DOHH2 (cell line): ENCODE measurements around the gene CNKSR2.

Experiments used
- H3F3A ChIP-seq: fragments of 200-600 bp; sonication (generic), shearing (Covaris generic); 2 replicates; pipeline ENCODE4 v1.6.0; 2016; ENCODE audit warnings: antibody characterized with exemption, mild to moderate bottlenecking; ENCODE audit not compliant: control insufficient read depth, insufficient read depth
- H3K27ac ChIP-seq: fragments of 200-600 bp; sonication (generic); 2 replicates; pipeline ENCODE4 v1.5.1; 2014; ENCODE audit warnings: low read depth, mild to moderate bottlenecking, low read length, moderate library complexity
- H3K27me3 ChIP-seq: fragments of 200-600 bp; sonication (generic); 2 replicates; pipeline ENCODE4 v1.6.1; 2014; ENCODE audit warnings: mild to moderate bottlenecking, low read length, mixed read lengths; ENCODE audit not compliant: control insufficient read depth
- H3K36me3 ChIP-seq: fragments of 200-600 bp; sonication (generic); 2 replicates; pipeline ENCODE4 v1.6.1; 2014; ENCODE audit warnings: mild to moderate bottlenecking, low read length, moderate library complexity, mixed read lengths; ENCODE audit not compliant: control insufficient read depth
- H3K4me1 ChIP-seq: fragments of 200-600 bp; sonication (generic); 2 replicates; pipeline ENCODE4 v1.6.1; 2014; ENCODE audit warnings: mild to moderate bottlenecking, low read length, mixed read lengths; ENCODE audit not compliant: control insufficient read depth
- H3K4me2 ChIP-seq: fragments of 200-600 bp; sonication (generic); 2 replicates; pipeline ENCODE4 v1.6.0; 2014; ENCODE audit warnings: mild to moderate bottlenecking, low read length, moderate library complexity
- H3K4me3 ChIP-seq: fragments of 200-600 bp; sonication (generic); 2 replicates; pipeline ENCODE4 v1.5.1; 2014; ENCODE audit warnings: mild to moderate bottlenecking, low read length, mixed read lengths
- H3K79me2 ChIP-seq: fragments of 200-600 bp; sonication (generic); 2 replicates; pipeline ENCODE4 v1.6.1; 2014; ENCODE audit warnings: mild to moderate bottlenecking, low read length, mixed read lengths; ENCODE audit not compliant: control insufficient read depth
- H3K9me2 ChIP-seq: fragments of 200-600 bp; sonication (generic); replicated peaks from 2 replicates; pipeline ENCODE4 v1.6.1; 2014; ENCODE audit warnings: mild to moderate bottlenecking, low read length, mixed read lengths; ENCODE audit not compliant: control insufficient read depth
- H3K9me3 ChIP-seq: fragments of 200-600 bp; sonication (generic); 2 replicates; pipeline ENCODE4 v1.6.1; 2014; ENCODE audit warnings: antibody characterized with exemption, low read length, mixed read lengths; ENCODE audit not compliant: control insufficient read depth, insufficient read depth
- H4K20me1 ChIP-seq: fragments of 200-600 bp; sonication (generic); 2 replicates; pipeline ENCODE4 v1.6.0; 2014; ENCODE audit warnings: low read depth, mild to moderate bottlenecking, antibody characterized with exemption, low read length, moderate library complexity; ENCODE audit not compliant: control insufficient read depth, insufficient read depth
- EZH2phosphoT487 ChIP-seq: fragments of 200-600 bp; sonication (generic); IDR thresholded peaks from 2 replicates; pipeline ENCODE4 v1.6.1; 2017; ENCODE audit warnings: borderline replicate concordance, mild to moderate bottlenecking, antibody characterized with exemption, low read length, moderate library complexity, mixed read lengths
- TF ChIP-seq, protein P1 (sequence below): fragments of 200-600 bp; sonication (generic); IDR thresholded peaks from one replicate; pipeline ENCODE4 v1.5.1; 2014; ENCODE audit warnings: antibody characterized with exemption, mild to moderate bottlenecking, low read depth, low read length; ENCODE audit not compliant: poor library complexity, severe bottlenecking

The CNKSR2 gene

GRCh38 chrX:21658152-21658737, 284.0 kb downstream of the CNKSR2 start, which contains the start of gene KLHL34:
TSS of gene KLHL34 (minus strand) at chrX:21658330. CDS start at chrX:21657788, 542 bp downstream.
- H3K79me2 ChIP-seq: no peaks in the 10 kb centered on the region
- no peaks in the 10 kb centered on the region for H3K9me2 ChIP-seq
- no peaks in the 10 kb centered on the region for H3F3A ChIP-seq
- no peak within 1 kb of the TSS for H3K4me3 ChIP-seq
- no peak for TF ChIP-seq EZH2phosphoT487
- TF ChIP-seq, protein P1, sequence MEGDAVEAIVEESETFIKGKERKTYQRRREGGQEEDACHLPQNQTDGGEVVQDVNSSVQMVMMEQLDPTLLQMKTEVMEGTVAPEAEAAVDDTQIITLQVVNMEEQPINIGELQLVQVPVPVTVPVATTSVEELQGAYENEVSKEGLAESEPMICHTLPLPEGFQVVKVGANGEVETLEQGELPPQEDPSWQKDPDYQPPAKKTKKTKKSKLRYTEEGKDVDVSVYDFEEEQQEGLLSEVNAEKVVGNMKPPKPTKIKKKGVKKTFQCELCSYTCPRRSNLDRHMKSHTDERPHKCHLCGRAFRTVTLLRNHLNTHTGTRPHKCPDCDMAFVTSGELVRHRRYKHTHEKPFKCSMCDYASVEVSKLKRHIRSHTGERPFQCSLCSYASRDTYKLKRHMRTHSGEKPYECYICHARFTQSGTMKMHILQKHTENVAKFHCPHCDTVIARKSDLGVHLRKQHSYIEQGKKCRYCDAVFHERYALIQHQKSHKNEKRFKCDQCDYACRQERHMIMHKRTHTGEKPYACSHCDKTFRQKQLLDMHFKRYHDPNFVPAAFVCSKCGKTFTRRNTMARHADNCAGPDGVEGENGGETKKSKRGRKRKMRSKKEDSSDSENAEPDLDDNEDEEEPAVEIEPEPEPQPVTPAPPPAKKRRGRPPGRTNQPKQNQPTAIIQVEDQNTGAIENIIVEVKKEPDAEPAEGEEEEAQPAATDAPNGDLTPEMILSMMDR: no peak
- no peak within 1 kb of the TSS for H3K4me2 ChIP-seq
- H3K27me3 ChIP-seq: no peaks in the 10 kb centered on the region
- no peaks in the 10 kb centered on the region for H3K9me3 ChIP-seq
- H3K36me3 ChIP-seq: no peaks in the 10 kb centered on the region
- no peaks in the 10 kb centered on the region for H3K4me1 ChIP-seq
- H4K20me1 ChIP-seq: no peaks in the 10 kb centered on the region
- no peak within 1 kb of the TSS for H3K27ac ChIP-seq

DNA sequence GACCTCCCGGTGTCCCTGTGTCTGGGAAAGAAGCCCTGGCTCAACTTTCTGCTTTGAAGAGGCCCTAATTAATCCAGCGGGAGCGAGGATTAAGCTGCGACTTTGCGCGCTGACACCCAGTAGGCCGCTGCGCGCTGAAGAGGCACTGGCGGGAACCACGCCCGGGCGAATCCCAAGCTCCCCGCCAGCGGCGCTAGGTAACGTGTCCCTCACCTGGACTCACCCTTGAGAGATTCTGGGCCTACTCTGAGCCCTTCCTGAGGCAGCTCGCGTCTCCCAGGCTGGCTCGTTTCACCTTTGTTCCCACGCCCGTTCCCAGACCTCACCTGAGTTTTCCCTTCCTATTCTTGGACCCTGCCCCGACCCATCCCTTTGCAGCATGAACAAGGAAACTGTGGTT, 284.5 kb downstream of the CNKSR2 start:
- H3K79me2 ChIP-seq: no peaks in the 10 kb centered on the region
- H3K4me3 ChIP-seq: no peak overlapping the region
- H4K20me1 ChIP-seq: no peaks in the 10 kb centered on the region
- H3F3A ChIP-seq: no peaks in the 10 kb centered on the region
- H3K9me3 ChIP-seq: no peaks in the 10 kb centered on the region
- no peaks in the 10 kb centered on the region for H3K9me2 ChIP-seq
- H3K4me2 ChIP-seq: no peak overlapping the region
- no peak for TF ChIP-seq EZH2phosphoT487
- TF ChIP-seq, protein P1: no peak
- H3K27ac ChIP-seq: no peak overlapping the region
- H3K36me3 ChIP-seq: no peaks in the 10 kb centered on the region
- no peaks in the 10 kb centered on the region for H3K4me1 ChIP-seq
- H3K27me3 ChIP-seq: no peaks in the 10 kb centered on the region

GRCh38 chrX:21659320-21659719, 285.1 kb downstream of the CNKSR2 start:
- Histone ChIP-seq H3K9me3 (no peaks in the 10 kb centered on the region), H3F3A (no peaks in the 10 kb centered on the region), H3K9me2 (no peaks in the 10 kb centered on the region), H4K20me1 (no peaks in the 10 kb centered on the region), H3K4me2 (no peak overlapping the region), H3K79me2 (no peaks in the 10 kb centered on the region), H3K27me3 (no peaks in the 10 kb centered on the region), H3K4me3 (no peak overlapping the region), H3K36me3 (no peaks in the 10 kb centered on the region), H3K4me1 (no peaks in the 10 kb centered on the region), H3K27ac (no peak overlapping the region)
- TF ChIP-seq EZH2phosphoT487: no peak
- TF ChIP-seq, protein P1: no peak
